GM19193 (cell line): ENCODE results near the gene NARF.

Source experiments
- POLR2A ChIP-seq: IDR thresholded peaks from 4 replicates; pipeline ENCODE4 v1.6.1; 2011; ENCODE audit not compliant: insufficient read depth, insufficient read length; ENCODE audit errors: extremely low read depth

The NARF gene

DNA sequence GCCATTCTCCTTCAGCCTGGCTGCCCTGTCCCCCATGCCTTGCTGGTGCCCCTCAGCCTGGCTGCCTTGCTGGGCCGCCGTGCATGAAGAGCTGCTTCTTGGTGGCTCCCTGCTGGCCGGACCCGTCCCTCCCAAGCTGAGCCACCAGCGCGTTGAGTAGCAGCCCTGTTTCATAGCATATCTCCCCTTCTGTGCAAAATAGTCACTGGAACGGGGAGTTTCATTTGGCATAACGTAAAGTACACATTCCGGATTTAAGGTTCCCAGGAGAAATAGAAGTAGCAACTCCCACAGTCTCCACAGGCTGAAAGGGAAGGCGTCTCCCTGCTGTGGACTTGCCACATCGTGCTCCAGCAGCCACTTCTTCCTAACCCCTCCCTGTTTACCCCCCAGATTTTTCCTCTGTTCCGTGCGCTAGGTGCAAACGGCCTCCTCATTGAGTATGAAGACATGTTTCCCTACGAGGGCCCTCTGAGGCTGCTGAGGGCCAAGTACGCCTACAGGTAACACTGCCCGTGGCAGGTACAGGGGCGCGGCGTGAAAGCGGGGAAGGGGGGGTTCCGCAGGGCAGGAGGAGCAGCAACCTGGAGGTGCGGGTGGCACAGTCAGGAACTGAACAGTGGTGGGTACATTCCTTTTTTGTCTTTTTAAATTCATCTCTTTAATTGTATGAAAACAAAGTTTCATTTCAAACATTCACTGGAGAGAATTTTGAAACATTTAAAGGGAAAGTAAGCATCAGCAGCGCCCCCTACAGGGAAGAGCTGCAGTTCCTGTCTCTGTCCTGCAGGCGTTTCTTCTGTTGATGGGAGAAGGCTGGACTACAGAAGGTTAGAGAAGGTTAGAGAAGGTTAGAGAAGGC is 34.3 kb upstream of the NARF start:
- no peak for TF ChIP-seq POLR2A

DNA sequence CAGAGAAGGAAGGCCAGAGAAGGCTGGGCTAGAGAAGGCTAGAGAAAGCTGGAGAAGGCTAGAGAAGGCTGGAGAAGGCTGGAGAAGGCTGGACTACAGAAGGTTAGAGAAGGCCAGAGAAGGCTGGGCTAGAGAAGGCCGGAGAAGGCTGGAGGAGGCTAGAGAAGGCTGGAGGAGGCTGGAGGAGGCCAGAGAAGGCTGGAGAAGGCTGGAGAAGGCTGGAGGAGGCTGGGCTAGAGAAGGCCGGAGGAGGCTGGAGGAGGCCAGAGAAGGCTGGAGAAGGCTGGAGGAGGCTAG is 33.7 kb upstream of the NARF start:
- TF ChIP-seq POLR2A, result no peak

DNA sequence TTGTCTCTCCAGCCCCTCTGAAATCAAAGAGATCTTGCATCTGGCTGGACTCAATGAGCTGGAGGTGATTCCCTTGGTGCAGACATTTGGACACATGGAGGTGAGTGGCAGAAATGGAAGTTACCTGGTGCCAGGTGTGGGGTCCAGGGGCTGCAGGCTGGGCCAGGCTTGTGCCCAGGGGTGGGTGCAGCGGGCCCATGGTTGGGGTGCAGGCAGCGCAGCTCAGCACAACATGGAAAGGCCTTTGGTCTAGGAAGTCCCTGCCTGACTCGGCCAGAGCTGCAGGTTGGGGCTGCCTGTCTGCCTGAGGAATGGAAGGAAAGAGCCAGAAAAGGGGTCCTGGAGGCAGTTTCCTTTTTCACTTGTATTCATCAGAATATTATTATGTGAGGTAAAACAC is 30.0 kb upstream of the NARF start:
- TF ChIP-seq POLR2A, result no peak

DNA sequence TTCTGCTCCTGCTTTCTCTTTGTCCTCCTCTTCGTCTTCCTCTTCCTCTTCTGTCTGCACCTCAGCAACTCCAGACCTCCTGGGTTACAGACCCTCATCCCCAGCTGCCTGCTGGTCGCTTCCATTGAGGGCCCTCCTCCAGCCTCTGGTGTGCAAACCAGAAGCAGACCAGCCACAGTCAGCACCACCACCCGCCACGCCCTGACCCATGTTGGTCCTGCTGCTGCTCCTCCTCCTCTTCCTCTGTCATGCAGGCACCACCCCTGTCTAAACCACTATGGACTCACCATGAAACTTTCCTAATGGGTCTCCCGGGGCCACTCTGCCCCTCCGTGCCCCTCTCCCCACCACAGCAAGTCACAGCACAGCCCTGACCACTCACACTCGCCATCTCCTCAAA is 28.7 kb upstream of the NARF start:
- TF ChIP-seq POLR2A, result no peak

DNA sequence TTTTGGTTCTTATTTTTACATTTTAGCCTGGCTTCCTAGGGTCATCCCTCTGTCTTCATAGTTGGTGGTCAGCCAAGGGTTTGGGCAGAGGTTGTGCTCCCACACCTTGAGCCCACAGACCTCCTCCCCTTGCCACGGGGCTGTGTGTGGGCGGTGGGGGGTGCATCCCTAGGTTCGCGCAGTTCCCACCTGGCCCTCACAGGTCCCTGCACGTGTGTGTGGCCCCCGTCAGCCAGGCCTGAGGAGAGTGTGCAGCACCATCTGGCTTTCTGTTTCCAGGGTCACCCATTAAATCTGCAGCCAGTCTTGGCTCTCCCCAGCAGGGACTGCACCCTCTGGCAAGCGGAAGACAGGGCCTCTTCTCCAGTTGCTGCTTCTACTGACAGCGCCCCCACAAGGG is 26.5 kb upstream of the NARF start:
- TF ChIP-seq POLR2A, result no peak

DNA sequence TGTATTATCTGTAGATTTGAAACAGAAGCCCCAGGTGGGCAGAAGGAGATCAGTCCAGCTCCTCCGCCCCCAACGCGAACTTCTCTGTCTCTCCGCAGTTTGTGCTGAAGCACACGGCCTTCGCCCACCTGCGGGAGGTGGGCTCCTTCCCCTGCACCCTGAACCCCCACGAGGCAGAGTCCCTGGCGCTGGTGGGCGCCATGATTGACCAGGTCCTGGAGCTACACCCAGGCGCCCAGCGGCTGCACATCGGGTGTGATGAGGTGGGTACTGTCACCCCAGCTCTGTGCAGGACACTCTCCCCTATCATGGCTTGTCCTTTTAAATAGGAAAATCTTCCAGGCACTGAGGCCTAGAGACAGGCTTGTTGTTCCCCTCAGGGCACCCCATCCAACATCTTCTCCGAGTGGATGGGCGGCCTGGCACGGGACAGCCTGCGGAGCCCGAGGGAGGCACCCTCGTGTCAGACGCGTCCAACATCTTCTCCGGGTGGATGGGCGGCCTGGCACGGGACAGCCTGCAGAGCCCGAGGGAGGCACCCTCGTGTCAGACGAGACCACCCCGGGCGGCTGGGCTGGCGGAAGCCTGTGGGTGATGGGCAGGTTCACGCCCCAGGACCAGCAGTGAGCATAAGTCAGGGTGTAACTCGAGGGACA is 24.9 kb upstream of the NARF start:
- no peak for TF ChIP-seq POLR2A

DNA sequence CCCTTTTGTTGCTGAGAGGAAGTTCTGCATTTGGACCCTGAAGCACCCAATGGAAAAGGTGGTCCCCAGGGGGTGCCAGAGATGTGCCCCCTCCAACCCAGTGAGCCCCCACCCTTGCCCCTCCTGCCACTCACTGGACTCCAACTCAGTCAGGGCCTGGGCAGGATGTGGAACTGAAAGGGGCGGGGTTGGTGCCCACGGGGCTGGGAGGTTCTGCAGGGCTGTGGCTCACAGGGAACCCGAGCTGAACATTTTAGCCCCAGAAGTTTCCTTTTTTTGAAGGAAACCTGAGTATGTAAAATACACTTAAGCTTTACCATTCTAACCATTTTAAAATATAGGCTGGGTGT is 24.4 kb upstream of the NARF start:
- no peak for TF ChIP-seq POLR2A

DNA sequence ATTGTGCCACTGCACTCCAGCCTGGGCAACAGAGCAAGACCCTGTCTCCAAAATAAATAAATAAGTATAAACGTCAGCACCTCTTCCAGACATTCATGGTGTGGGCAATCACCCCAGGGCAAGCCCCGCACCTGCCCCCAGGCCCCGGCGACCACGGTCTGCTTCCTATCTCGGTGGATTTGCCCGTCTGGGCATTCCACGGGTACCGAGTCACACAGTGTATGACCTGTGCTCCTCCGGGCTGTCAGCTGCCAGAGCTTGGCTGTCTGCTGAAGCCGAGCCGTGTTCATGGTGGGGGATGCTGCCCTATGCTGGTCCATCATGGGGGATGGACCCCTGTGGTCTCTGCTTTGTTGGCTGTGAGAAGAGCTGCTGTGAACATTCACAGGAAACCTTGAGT is 23.4 kb upstream of the NARF start:
- no peak for TF ChIP-seq POLR2A

DNA sequence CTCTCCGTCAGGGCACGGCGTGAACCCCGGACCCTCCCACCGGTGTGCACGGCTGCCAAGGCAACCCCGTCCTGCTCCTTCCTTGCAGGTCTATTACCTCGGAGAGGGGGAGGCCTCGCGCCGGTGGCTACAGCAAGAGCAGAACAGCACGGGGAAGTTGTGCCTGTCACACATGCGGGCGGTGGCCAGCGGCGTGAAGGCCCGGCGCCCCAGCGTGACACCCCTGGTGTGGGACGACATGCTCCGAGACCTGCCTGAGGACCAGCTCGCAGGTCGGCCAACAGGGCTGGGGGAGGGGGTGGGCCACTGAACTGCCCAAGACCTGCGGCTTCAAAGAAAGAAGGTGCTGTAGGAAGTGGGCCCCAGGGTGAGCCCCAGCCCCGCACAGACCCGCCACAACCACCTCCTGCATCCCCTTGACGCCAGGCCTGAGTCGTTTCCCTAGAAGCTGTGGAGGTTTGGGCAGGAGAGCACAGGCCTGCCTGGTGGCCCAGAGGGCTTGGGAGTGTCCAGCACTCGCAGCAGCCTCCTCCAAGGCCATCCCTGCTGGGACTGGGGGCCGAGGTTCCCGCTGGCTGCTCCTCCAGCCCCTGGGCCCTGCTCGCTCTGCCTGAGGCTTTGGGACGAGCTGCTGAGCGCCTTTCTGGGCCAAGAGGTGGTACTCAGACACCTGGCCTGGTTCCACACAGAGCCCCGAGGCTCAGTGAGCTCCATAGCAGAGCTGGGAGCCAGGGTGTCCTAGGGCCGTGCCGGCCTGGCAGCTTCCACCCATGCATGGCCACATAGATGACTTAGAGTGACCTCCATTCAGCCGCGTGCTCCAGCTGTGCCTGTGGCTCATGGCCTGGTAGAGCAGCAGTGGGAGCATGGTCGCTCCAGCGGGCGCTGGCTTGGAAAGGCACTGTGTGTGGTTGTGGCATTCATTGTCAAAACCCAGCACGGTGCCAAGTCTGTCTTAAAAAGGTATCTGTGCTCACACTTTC is 22.6 kb upstream of the NARF start:
- TF ChIP-seq POLR2A, result peak; percentile 10

DNA sequence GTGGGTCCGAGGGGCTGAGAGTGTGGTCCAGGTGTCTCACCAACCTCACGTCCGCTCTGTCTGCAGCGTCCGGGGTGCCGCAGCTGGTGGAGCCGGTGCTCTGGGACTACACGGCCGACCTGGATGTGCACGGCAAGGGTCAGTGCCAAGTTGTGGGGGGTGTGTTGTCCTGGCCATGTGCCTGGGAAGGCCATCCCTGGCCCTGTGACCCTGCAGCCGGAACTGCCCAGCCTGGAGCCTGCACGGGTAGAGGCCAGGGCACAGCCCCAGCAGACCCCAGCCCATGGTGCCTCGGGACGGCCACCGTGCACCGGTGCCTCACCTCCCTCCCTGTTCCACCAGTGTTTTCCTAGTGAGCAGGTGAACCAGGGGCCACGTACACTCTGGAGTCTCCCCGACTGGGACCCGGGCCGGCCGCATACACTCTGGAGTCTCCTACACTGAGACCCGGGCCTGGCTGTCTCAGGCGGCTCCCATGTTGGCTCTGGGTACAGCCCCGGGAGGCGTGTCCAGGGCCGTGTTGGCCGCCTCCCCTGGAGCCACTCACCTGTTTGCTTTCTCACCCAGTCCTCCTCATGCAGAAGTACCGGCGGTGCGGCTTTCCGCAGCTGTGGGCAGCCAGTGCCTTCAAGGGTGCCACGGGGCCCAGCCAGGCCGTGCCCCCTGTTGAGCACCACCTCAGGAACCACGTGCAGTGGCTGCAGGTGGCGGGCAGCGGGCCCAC is 21.8 kb upstream of the NARF start:
- peak; percentile 1 for TF ChIP-seq POLR2A

DNA sequence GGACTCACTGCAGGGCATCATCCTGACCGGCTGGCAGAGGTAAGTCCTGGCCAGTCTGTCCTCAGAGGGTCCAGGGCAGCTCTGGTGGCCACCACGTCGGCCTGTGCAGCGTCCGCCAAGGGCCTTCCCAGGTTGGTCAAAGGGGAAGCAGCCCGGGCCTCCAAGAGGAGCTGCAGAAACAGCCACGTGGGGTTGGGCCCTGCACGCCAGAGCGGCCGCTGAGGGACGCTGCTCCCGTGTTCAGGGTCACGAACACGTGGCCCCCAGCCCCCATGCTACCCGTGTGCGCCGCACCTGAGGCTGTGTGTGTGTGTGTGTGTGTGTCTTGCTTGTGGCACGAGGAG is 21.2 kb upstream of the NARF start:
- no peak for TF ChIP-seq POLR2A

DNA sequence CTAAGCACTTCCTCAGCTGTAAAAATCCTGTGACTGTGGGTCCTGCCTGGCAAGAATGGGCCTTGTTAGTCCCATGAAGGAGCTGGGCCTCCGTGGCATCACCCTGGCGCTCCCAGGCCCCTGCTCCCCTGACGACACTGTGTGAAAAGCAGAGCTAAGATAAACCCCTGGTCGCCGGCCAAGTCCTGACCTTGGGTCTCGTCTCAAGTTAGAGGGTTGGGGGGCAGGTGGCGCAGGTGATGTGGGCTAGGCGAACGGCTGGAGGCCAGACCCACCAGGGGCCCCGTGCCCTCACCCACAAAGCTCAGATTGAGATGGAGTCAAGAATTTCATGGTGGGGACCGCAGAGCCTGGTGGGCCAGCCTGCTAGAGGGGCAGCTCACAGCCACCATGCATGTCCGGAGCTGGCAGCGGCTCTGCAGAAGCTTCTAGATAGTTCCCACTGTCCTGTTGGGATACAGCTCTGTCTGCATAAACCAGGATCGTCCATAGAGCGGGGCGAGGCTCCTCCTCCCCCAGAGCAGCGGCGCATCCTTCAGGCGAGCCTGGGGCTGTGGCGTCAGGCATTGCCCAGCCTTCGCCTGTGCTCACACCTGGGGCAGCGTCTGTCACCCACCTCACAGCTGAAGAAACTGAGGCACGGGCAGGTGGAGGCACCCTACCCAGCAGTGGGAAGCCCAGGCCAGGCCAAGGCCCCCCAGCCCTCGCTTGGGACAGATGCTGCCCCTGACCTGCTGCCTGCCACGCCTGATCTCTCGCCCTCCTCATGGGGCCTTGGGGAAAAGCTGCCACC is 19.9 kb upstream of the NARF start:
- no peak for TF ChIP-seq POLR2A

DNA sequence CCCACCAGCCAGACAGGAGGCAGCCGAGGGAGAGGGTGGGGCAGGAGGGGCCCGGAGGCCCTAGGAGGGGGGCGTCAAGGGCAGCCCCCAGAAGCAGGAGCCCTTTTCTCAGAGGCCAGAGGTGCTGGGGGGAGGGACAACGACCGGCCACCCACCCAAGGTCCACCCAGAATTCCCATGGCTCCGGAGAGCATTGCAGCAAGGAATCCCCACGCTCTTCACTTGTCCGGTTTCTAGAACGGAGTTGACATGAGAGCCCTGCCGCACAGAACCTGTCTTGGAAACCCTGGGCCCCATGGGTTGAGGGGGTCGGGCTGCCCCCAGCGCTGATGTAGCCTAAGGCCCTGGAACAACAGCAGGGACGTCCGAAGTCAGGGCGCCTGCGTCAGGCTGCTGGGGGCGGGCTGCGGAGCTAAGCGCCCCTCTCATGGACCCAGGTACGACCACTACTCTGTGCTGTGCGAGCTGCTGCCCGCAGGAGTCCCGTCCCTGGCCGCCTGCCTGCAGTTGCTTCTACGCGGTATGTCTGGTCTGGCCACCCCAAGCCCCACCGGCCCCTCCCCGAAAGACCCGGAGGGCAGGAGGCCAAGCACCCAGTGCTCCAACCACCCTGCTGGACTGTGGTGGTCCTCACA is 19.2 kb upstream of the NARF start:
- no peak for TF ChIP-seq POLR2A
